Activated CD8-positive, alpha-beta T cell treated with anti-CD3 and anti-CD28 coated beads, Interleukin-2, amount 10 ng/mL, durations not matched to agents 7 days and 5 days (primary cell): ENCODE data around the gene SMPDL3A. TPM values are rescaled to one million over a fixed set of nuclear protein-coding genes. Genes with fewer than 3 reads are reported as not detected.

Experiments
- ATAC-seq: fragments of 150-1000 bp; cut with Tn5 transposase; one replicate; pipeline ENCODE4 v1.10.0; 2021; ENCODE audit warnings: moderate library complexity
- CTCF ChIA-PET: fragments of 350-600 bp; sonication (Branson Sonifier 250); formaldehyde crosslinking; loops from one replicate; lab custom pipeline; 2021; ENCODE audit warnings: antibody characterized with exemption; lab: Charles Lee
- POLR2A ChIA-PET: fragments of 350-600 bp; sonication (Branson Sonifier 250); formaldehyde crosslinking; loops from one replicate; lab custom pipeline; 2021; ENCODE audit warnings: antibody characterized with exemption; lab: Charles Lee
- DNase-seq: peaks from one replicate; pipeline ENCODE4 v3.0.0-alpha.2; 2020
- H3K27ac Mint-ChIP-seq: one replicate; pipeline ENCODE4 v1.8.0; 2021; ENCODE audit warnings: mild to moderate bottlenecking, mixed read lengths
- H3K27me3 Mint-ChIP-seq: one replicate; pipeline ENCODE4 v1.8.0; 2021; ENCODE audit warnings: low read depth, mixed read lengths
- H3K36me3 Mint-ChIP-seq: one replicate; pipeline ENCODE4 v1.8.0; 2021; ENCODE audit warnings: low read depth, mixed read lengths
- H3K4me1 Mint-ChIP-seq: one replicate; pipeline ENCODE4 v1.8.0; 2021; ENCODE audit warnings: low read depth, mixed read lengths
- H3K4me3 Mint-ChIP-seq: one replicate; pipeline ENCODE4 v1.8.0; 2021; ENCODE audit warnings: mild to moderate bottlenecking, mixed read lengths
- H3K9me3 Mint-ChIP-seq: one replicate; pipeline ENCODE4 v1.8.0; 2022; ENCODE audit warnings: mixed read lengths; ENCODE audit not compliant: insufficient read depth
- total RNA-seq, 2 experiments: library from RNA; stranded (reverse); gene quantifications; one replicate each; pipeline ENCODE4 v1.2.3, GENCODE V29; 2021

Gene SMPDL3A
- total RNA-seq, 2 experiments from 2014 or later, result not detected

- POLR2A ChIA-PET, result no interaction called here
- Mint-ChIP-seq H3K9me3 (no peaks in the 10 kb centered on the region), H3K4me1 (no peaks in the 10 kb centered on the region), H3K36me3 (no peaks in the 10 kb centered on the region), H3K27me3 (peaks cover 11% of the 10 kb centered on the region), H3K4me3 (no peak overlapping the region), H3K27ac (no peak overlapping the region)
- ATAC-seq (no peak), DNase-seq (no peak)
- CTCF ChIA-PET, result no interaction called here
Observed at GRCh38 chr6:122833021-122833491, 44.0 kb downstream of the SMPDL3A start.

DNA sequence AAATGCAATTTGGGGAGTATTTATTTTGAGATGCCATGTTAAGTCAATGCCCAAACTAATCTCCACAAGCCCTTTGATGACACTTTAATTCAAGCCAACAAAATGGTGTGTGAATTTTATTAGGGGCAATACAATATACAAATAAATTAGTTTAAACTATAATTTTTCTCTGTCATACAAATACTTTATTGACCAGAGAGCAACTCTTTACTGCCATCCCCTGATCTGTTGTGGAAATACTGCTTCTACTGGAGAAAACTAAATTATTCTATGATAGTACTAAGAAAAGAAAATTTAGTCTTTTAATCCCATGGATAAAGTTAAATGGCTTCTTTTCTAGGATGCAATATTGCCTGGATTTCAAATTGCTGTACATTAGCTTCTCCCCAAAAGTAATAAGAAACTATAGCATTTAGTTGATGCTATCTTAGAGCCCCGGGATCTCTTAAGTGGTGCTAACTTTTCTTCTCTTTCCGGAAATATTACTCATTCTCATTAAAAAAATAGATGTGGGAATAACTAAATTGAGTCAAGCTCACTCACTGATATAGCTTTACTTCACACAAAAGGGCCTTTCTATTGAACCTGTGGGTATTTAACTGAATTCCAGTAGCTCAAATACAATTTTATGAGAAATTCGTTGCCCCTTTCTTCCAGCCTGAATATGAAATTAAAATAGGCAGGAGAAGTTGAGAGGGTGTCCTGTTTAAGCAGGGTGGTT, 49.2 kb downstream of the SMPDL3A start:
- Mint-ChIP-seq H3K36me3 (no peaks in the 10 kb centered on the region), H3K4me3 (no peak overlapping the region), H3K4me1 (no peaks in the 10 kb centered on the region), H3K27me3 (peaks cover 5% of the 10 kb centered on the region), H3K27ac (no peak overlapping the region), H3K9me3 (no peaks in the 10 kb centered on the region)
- ATAC-seq, result no peak
- ChIA-PET POLR2A (interaction anchor here (0.7 kb wide), 1 partner anchor 353 kb away, joined by 3 read pairs; no protein-coding TSS in a partner anchor), CTCF (interaction anchor here (1.3 to 2.7 kb wide), 13 partner anchors 24 to 347 kb away, joined by 3 to 37 read pairs (median 5); no protein-coding TSS in a partner anchor)
- no peak for DNase-seq

DNA sequence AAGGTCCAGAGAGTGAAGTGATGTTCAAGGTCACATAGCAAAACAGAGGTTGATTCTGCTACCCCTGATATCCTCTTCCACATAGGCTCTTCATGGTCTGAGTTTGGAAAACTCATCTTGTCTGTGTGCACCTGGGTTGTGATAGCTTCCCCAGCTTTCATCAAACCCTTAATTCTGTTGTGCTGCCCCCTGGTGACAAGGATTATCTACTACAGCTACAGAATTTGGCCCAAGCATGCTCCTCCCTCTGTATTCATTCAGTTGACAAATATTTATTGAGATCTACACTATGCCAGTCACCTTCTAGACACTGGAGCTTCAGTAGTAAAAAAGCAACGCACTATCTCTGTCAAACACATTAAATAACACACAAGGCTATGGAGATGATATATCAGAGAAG, 50.4 kb downstream of the SMPDL3A start:
- POLR2A ChIA-PET, result interaction anchor here (0.8 to 1.3 kb wide), 2 partner anchors 107 to 369 kb away, joined by 3 to 4 read pairs; no protein-coding TSS in a partner anchor
- DNase-seq, result peak; percentile 70
- Mint-ChIP-seq H3K4me3 (no peak overlapping the region), H3K27ac (no peak overlapping the region), H3K4me1 (no peaks in the 10 kb centered on the region), H3K9me3 (no peaks in the 10 kb centered on the region), H3K36me3 (no peaks in the 10 kb centered on the region), H3K27me3 (peaks cover 5% of the 10 kb centered on the region)
- ATAC-seq, result peak; percentile 60
- CTCF ChIA-PET, result interaction anchor here (0.6 to 2.7 kb wide), 22 partner anchors 22 to 348 kb away, joined by 3 to 37 read pairs (median 4); partner anchors contain the start of gene SMPDL3A

DNA sequence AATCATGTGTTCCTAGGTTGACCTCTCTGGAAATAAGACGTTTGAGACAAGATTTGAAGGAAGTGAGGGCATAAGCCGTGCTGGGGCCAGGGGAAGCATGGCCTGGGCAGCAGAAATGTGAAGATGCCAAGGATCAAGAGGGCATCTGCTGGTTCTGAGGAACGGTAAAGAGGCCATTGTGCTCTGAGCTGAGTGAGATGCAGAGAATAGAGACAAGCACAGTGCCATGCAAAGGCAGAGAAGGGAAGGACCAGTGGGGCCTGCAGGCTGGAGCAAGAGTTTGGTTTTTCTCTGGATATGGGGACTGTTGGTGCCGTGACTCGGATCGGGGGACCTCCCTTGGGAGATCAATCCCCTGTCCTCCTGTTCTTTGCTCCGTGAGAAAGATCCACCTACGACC, 50.8 kb downstream of the SMPDL3A start:
- H3K36me3 Mint-ChIP-seq, result no peaks in the 10 kb centered on the region
- H3K4me3 Mint-ChIP-seq, result no peak overlapping the region
- ATAC-seq, result no peak
- CTCF ChIA-PET, result interaction anchor here (0.7 to 2.7 kb wide), 17 partner anchors 25 to 348 kb away, joined by 3 to 37 read pairs (median 4); partner anchors contain the start of gene SMPDL3A
- POLR2A ChIA-PET, result interaction anchor here (1.3 kb wide), 1 partner anchor 107 kb away, joined by 4 read pairs; no protein-coding TSS in a partner anchor
- H3K27ac Mint-ChIP-seq, result no peak overlapping the region
- no peaks in the 10 kb centered on the region for H3K4me1 Mint-ChIP-seq
- H3K27me3 Mint-ChIP-seq, result peaks cover 5% of the 10 kb centered on the region
- DNase-seq, result no peak
- H3K9me3 Mint-ChIP-seq, result no peaks in the 10 kb centered on the region

GRCh38 chr6:122845464-122845863, 56.4 kb downstream of the SMPDL3A start:
- H3K9me3 Mint-ChIP-seq, result no peaks in the 10 kb centered on the region

GRCh38 chr6:122845916-122846612, 57.0 kb downstream of the SMPDL3A start:
- no peaks in the 10 kb centered on the region for H3K4me1 Mint-ChIP-seq
- DNase-seq (no peak), ATAC-seq (no peak)
- H3K4me3 Mint-ChIP-seq, result no peak overlapping the region
- no peaks in the 10 kb centered on the region for H3K36me3 Mint-ChIP-seq
- H3K9me3 Mint-ChIP-seq, result no peaks in the 10 kb centered on the region
- POLR2A ChIA-PET, result no interaction called here
- H3K27ac Mint-ChIP-seq, result no peak overlapping the region
- CTCF ChIA-PET, result no interaction called here
- H3K27me3 Mint-ChIP-seq, result no peaks in the 10 kb centered on the region

More at GRCh38 chr6:122845464-122845863, 56.4 kb downstream of the SMPDL3A start:
- Mint-ChIP-seq H3K36me3 (no peaks in the 10 kb centered on the region), H3K27ac (no peak overlapping the region), H3K27me3 (no peaks in the 10 kb centered on the region), H3K4me3 (no peak overlapping the region), H3K4me1 (no peaks in the 10 kb centered on the region)
- ATAC-seq (no peak), DNase-seq (no peak)
- POLR2A ChIA-PET, result no interaction called here
- CTCF ChIA-PET, result no interaction called here

GRCh38 chr6:122853259-122853995, 64.4 kb downstream of the SMPDL3A start:
- H3K27ac Mint-ChIP-seq, result no peak overlapping the region
- H3K36me3 Mint-ChIP-seq, result no peaks in the 10 kb centered on the region
- no peaks in the 10 kb centered on the region for H3K27me3 Mint-ChIP-seq
- ChIA-PET CTCF (no interaction called here), POLR2A (no interaction called here)
- ATAC-seq (no peak), DNase-seq (no peak)
- H3K9me3 Mint-ChIP-seq, result no peaks in the 10 kb centered on the region
- no peak overlapping the region for H3K4me3 Mint-ChIP-seq
- H3K4me1 Mint-ChIP-seq, result no peaks in the 10 kb centered on the region

Other genes starting within 250 kb of the SMPDL3A start
- gene PKIB, start 178.9 kb upstream of the SMPDL3A start, total RNA-seq, result under 1 TPM; 0.44 to 0.76 TPM
- gene FABP7, start 9.5 kb upstream of the SMPDL3A start, total RNA-seq, result not detected
- not detected for gene CLVS2, start 207.0 kb downstream of the SMPDL3A start, total RNA-seq